Fibroblast of skin of scalp (primary cell): Measurements from ENCODE around the gene AMBP. TPM values are rescaled to one million over a fixed set of nuclear protein-coding genes. Genes with fewer than 3 reads are reported as not detected.

Source experiments
- DNase-seq: peaks from one replicate; pipeline ENCODE4 v3.0.0-alpha.2; 2013
- polyA plus RNA-seq, 2 experiments: library from polyadenylated mRNA; unstranded; fragments of 120-200 nt; gene quantifications; one replicate each; pipeline ENCODE4 v1.2.1, GENCODE V29; 2013; ENCODE audit not compliant: insufficient read length in 2 of 2

The AMBP gene
- polyA plus RNA-seq (2013, experiment 1 of 2; ENCODE audit: insufficient read length) = not detected
- 1.3 TPM for polyA plus RNA-seq (2013, experiment 2 of 2; ENCODE audit: insufficient read length)

GRCh38 chr9:114078021-114078780 is at the start of gene AMBP:
Gene AMBP, minus strand, starts transcription at chr9:114078300. Its CDS starts 91 bp downstream, at chr9:114078209.
- peak; percentile 6 for DNase-seq

GRCh38 chr9:114126247-114127060 is 48.4 kb upstream of the AMBP start:
- DNase-seq = no peak

GRCh38 chr9:114125476-114126013 is 47.4 kb upstream of the AMBP start:
- DNase-seq = no peak

- no peak for DNase-seq
Observed at GRCh38 chr9:114124666-114125475, 46.8 kb upstream of the AMBP start.

- DNase-seq = no peak
Observed at GRCh38 chr9:114124138-114124537, 46.0 kb upstream of the AMBP start.

- DNase-seq = no peak
Observed at GRCh38 chr9:114123031-114123977, 45.2 kb upstream of the AMBP start.

- DNase-seq = no peak
Observed at GRCh38 chr9:114122136-114123027, 44.3 kb upstream of the AMBP start.

- DNase-seq = no peak
Observed at GRCh38 chr9:114121227-114122135, 43.4 kb upstream of the AMBP start.

- DNase-seq = no peak
Observed at GRCh38 chr9:114120192-114121014, 42.3 kb upstream of the AMBP start.

- DNase-seq = no peak
Observed at GRCh38 chr9:114119242-114120191, 41.4 kb upstream of the AMBP start.

- DNase-seq = no peak
Observed at GRCh38 chr9:114117996-114118830, 40.1 kb upstream of the AMBP start.

- DNase-seq = no peak
Observed at GRCh38 chr9:114117614-114117995, 39.5 kb upstream of the AMBP start.

GRCh38 chr9:114116126-114116747 is 38.1 kb upstream of the AMBP start:
- no peak for DNase-seq

GRCh38 chr9:114115654-114116125 is 37.6 kb upstream of the AMBP start:
- no peak for DNase-seq

- DNase-seq = peak; percentile 21
Observed at GRCh38 chr9:114114364-114114763, 36.3 kb upstream of the AMBP start.
